H9 (cell line): ENCODE data around the gene TNPO1. TPM values are rescaled to one million over a fixed set of nuclear protein-coding genes. Genes with fewer than 3 reads are reported as not detected.

Experiments
- DNase-seq: peaks from one replicate; pipeline ENCODE4 v3.0.0-alpha.2; 2017
- H2AFZ ChIP-seq: one replicate; pipeline ENCODE4 v1.6.1; 2013; ENCODE audit warnings: mild to moderate bottlenecking, low read length, control low read depth, moderate library complexity
- H2AK5ac ChIP-seq: 2 replicates; pipeline ENCODE4 v1.6.1; 2013; ENCODE audit warnings: low read length, control low read depth, mixed read lengths; ENCODE audit not compliant: insufficient read length
- H2BK120ac ChIP-seq: one replicate; pipeline ENCODE4 v1.6.1; 2013; ENCODE audit warnings: low read depth, mild to moderate bottlenecking, low read length, control low read depth, inconsistent platforms; ENCODE audit not compliant: poor library complexity, severe bottlenecking
- H2BK12ac ChIP-seq: 2 replicates; pipeline ENCODE4 v1.6.1; 2013; ENCODE audit warnings: low read length, control low read depth, mixed read lengths, low read depth; ENCODE audit not compliant: insufficient read length
- H2BK15ac ChIP-seq: 2 replicates; pipeline ENCODE4 v1.6.1; 2013; ENCODE audit warnings: low read depth, low read length, control low read depth
- H2BK20ac ChIP-seq: one replicate; pipeline ENCODE4 v1.6.1; 2013; ENCODE audit warnings: low read depth, mild to moderate bottlenecking, low read length, control low read depth, inconsistent platforms; ENCODE audit not compliant: poor library complexity, severe bottlenecking
- H2BK5ac ChIP-seq: 2 replicates; pipeline ENCODE4 v1.6.1; 2013; ENCODE audit warnings: low read length, control low read depth, mixed read lengths; ENCODE audit not compliant: insufficient read length
- H3K14ac ChIP-seq: 2 replicates; pipeline ENCODE4 v1.6.1; 2013; ENCODE audit warnings: low read length, control low read depth; ENCODE audit not compliant: insufficient read depth
- H3K18ac ChIP-seq: 2 replicates; pipeline ENCODE4 v1.6.1; 2013; ENCODE audit warnings: low read depth, mild to moderate bottlenecking, mixed read lengths, low read length, control low read depth; ENCODE audit not compliant: insufficient read length
- H3K23ac ChIP-seq: 2 replicates; pipeline ENCODE4 v1.6.1; 2013; ENCODE audit warnings: low read length, control low read depth, mixed read lengths, low read depth; ENCODE audit not compliant: insufficient read length
- H3K23me2 ChIP-seq: 2 replicates; pipeline ENCODE4 v1.6.1; 2013; ENCODE audit warnings: low read depth, mild to moderate bottlenecking, mixed read lengths, low read length, control low read depth; ENCODE audit not compliant: insufficient read length, poor library complexity, severe bottlenecking
- H3K27ac ChIP-seq: 2 replicates; pipeline ENCODE4 v1.5.1; 2013; ENCODE audit warnings: low read length, control low read depth, mixed read lengths, low read depth; ENCODE audit not compliant: insufficient read length
- H3K27me3 ChIP-seq: 2 replicates; pipeline ENCODE4 v1.6.1; 2013; ENCODE audit warnings: low read length, control low read depth, inconsistent platforms; ENCODE audit not compliant: insufficient read depth
- H3K4ac ChIP-seq: 2 replicates; pipeline ENCODE4 v1.6.1; 2013; ENCODE audit warnings: low read depth, mild to moderate bottlenecking, control low read depth, inconsistent platforms, low read length, moderate library complexity
- H3K4me1 ChIP-seq: 2 replicates; pipeline ENCODE4 v1.6.1; 2013; ENCODE audit warnings: low read length, control low read depth, inconsistent platforms; ENCODE audit not compliant: insufficient read depth
- H3K4me2 ChIP-seq: 2 replicates; pipeline ENCODE4 v1.6.1; 2013; ENCODE audit warnings: low read length, control low read depth, mixed read lengths; ENCODE audit not compliant: insufficient read length, insufficient read depth
- H3K56ac ChIP-seq: 2 replicates; pipeline ENCODE4 v1.6.1; 2013; ENCODE audit warnings: low read depth, mild to moderate bottlenecking, mixed read lengths, low read length, control low read depth; ENCODE audit not compliant: insufficient read length
- H3K79me1 ChIP-seq: 2 replicates; pipeline ENCODE4 v1.6.1; 2013; ENCODE audit warnings: low read depth, mild to moderate bottlenecking, moderate library complexity, low read length, control low read depth, inconsistent platforms; ENCODE audit not compliant: insufficient read depth, poor library complexity, severe bottlenecking
- H3K79me2 ChIP-seq: 2 replicates; pipeline ENCODE4 v1.6.1; 2013; ENCODE audit warnings: low read length, control low read depth, inconsistent platforms; ENCODE audit not compliant: insufficient read depth
- H3K9ac ChIP-seq: 2 replicates; pipeline ENCODE4 v1.6.1; 2013; ENCODE audit warnings: low read length, control low read depth, mixed read lengths; ENCODE audit not compliant: insufficient read length; ENCODE audit errors: extremely low read depth
- H3K9me3 ChIP-seq: one replicate; pipeline ENCODE4 v1.6.1; 2013; ENCODE audit warnings: low read depth, low read length, inconsistent platforms; ENCODE audit not compliant: control insufficient read depth
- H3T11ph ChIP-seq: one replicate; pipeline ENCODE4 v1.6.1; 2013; ENCODE audit warnings: mild to moderate bottlenecking, low read length, control low read depth, inconsistent platforms
- H4K20me1 ChIP-seq: one replicate; pipeline ENCODE4 v1.6.1; 2013; ENCODE audit not compliant: control insufficient read depth, insufficient read length, insufficient read depth
- H4K5ac ChIP-seq: 2 replicates; pipeline ENCODE4 v1.6.1; 2013; ENCODE audit warnings: low read depth, mild to moderate bottlenecking, mixed read lengths, low read length, control low read depth; ENCODE audit not compliant: insufficient read length
- H4K8ac ChIP-seq: replicated peaks from 2 replicates; pipeline ENCODE4 v1.6.1; 2013; ENCODE audit warnings: low read length, control low read depth, mixed read lengths, low read depth; ENCODE audit not compliant: insufficient read length
- H4K91ac ChIP-seq: 2 replicates; pipeline ENCODE4 v1.6.1; 2013; ENCODE audit warnings: low read depth, mild to moderate bottlenecking, moderate library complexity, mixed read lengths, low read length, control low read depth; ENCODE audit not compliant: insufficient read length
- H3K27ac Mint-ChIP-seq, 3 experiments: 2 replicates in 2 of 3; 3 replicates in 1 of 3; pipeline ENCODE4 v1.8.0; 2020 to 2021; ENCODE audit warnings: mixed read lengths in 3 of 3, mild to moderate bottlenecking in 1 of 3, moderate library complexity in 1 of 3
- H3K27me3 Mint-ChIP-seq: 2 replicates; pipeline ENCODE4 v1.8.0; 2021; ENCODE audit warnings: low read depth, mild to moderate bottlenecking, moderate library complexity, mixed read lengths
- H3K36me3 Mint-ChIP-seq, 3 experiments: 2 replicates in 2 of 3; 3 replicates in 1 of 3; pipeline ENCODE4 v1.8.0; 2020 to 2021; ENCODE audit warnings: low read depth in 3 of 3, mixed read lengths in 3 of 3; ENCODE audit not compliant: insufficient read depth in 1 of 3
- H3K4me1 Mint-ChIP-seq, 2 experiments: 2 replicates each; pipeline ENCODE4 v1.8.0; 2020; ENCODE audit warnings: mixed read lengths in 2 of 2
- H3K4me3 Mint-ChIP-seq, 2 experiments: 2 replicates in 1 of 2; 3 replicates in 1 of 2; pipeline ENCODE4 v1.8.0; 2020 to 2021; ENCODE audit warnings: mild to moderate bottlenecking in 2 of 2, mixed read lengths in 2 of 2, moderate library complexity in 1 of 2
- H3K9me3 Mint-ChIP-seq, 2 experiments: 2 replicates in 1 of 2; 3 replicates in 1 of 2; pipeline ENCODE4 v1.8.0; 2020; ENCODE audit warnings: mild to moderate bottlenecking in 2 of 2, mixed read lengths in 2 of 2, moderate library complexity in 1 of 2
- WGBS: extraction: QIAGEN DNeasy Blood & Tissue Kit; methylation state at CpG from one replicate; pipeline ENCODE4 v1.1.7; 2013; ENCODE audit warnings: missing lambda C conversion rate, low lambda C conversion rate, mixed read lengths; ENCODE audit not compliant: insufficient read length; ENCODE audit errors: extremely low coverage; 5-methylcytosine and 5-hydroxymethylcytosine counted together
- total RNA-seq: library from RNA; stranded (reverse); gene quantifications from 2 replicates; pipeline ENCODE4 v1.2.1, GENCODE V29; 2021
- TF ChIP-seq, protein P1 (sequence below): fragments of 200-600 bp; sonication (generic); conservative IDR thresholded peaks from 3 replicates; pipeline ENCODE4 v1.8.0; 2021; ENCODE audit warnings: antibody characterized with exemption, mild to moderate bottlenecking

Gene TNPO1
- total RNA-seq, 1 experiment from 2014 or later = 164 TPM

GRCh38 chr5:72954389-72954788, 137.9 kb downstream of the TNPO1 start:
- no peak for DNase-seq
- no peaks in the 10 kb centered on the region for H4K20me1 ChIP-seq
- no peak overlapping the region for H3K14ac ChIP-seq
- H2BK20ac ChIP-seq = no peak overlapping the region
- no peaks in the 10 kb centered on the region; the same call in 1 of the 2 replicates for H3K27me3 Mint-ChIP-seq
- no peak overlapping the region for H3K4ac ChIP-seq
- H3K79me2 ChIP-seq = no peaks in the 10 kb centered on the region; the same call in 1 of the 2 replicates
- H3K23me2 ChIP-seq = peaks cover 12% of the 10 kb centered on the region
- no peak overlapping the region for H4K5ac ChIP-seq
- no peak overlapping the region for H3K27ac ChIP-seq
- H2BK15ac ChIP-seq = no peak overlapping the region
- no peak overlapping the region for H3K4me2 ChIP-seq
- H2AK5ac ChIP-seq = no peak overlapping the region
- WGBS = no CpG with 5 or more reads among the region's 7 CpGs
- H3K27ac Mint-ChIP-seq = no peak overlapping the region
- no peaks in the 10 kb centered on the region for H3K79me1 ChIP-seq
- H3K56ac ChIP-seq = no peak overlapping the region
- H2BK12ac ChIP-seq = no peak overlapping the region
- peaks cover 5% of the 10 kb centered on the region for H3K4me1 ChIP-seq
- no peaks in the 10 kb centered on the region for H3K36me3 Mint-ChIP-seq
- H4K91ac ChIP-seq = no peak overlapping the region
- H2BK5ac ChIP-seq = no peak overlapping the region
- no peak overlapping the region for H3K9ac ChIP-seq
- peak overlapping the region; percentile 8 for H2AFZ ChIP-seq
- H3K4me1 Mint-ChIP-seq = peaks cover 23 to 25% of the 10 kb centered on the region in 2 experiments
- H3T11ph ChIP-seq = no peak overlapping the region
- TF ChIP-seq, protein P1, sequence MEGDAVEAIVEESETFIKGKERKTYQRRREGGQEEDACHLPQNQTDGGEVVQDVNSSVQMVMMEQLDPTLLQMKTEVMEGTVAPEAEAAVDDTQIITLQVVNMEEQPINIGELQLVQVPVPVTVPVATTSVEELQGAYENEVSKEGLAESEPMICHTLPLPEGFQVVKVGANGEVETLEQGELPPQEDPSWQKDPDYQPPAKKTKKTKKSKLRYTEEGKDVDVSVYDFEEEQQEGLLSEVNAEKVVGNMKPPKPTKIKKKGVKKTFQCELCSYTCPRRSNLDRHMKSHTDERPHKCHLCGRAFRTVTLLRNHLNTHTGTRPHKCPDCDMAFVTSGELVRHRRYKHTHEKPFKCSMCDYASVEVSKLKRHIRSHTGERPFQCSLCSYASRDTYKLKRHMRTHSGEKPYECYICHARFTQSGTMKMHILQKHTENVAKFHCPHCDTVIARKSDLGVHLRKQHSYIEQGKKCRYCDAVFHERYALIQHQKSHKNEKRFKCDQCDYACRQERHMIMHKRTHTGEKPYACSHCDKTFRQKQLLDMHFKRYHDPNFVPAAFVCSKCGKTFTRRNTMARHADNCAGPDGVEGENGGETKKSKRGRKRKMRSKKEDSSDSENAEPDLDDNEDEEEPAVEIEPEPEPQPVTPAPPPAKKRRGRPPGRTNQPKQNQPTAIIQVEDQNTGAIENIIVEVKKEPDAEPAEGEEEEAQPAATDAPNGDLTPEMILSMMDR = no peak
- H3K18ac ChIP-seq = no peak overlapping the region
- H3K9me3 Mint-ChIP-seq = no peaks in the 10 kb centered on the region
- H4K8ac ChIP-seq = no peak overlapping the region
- no peaks in the 10 kb centered on the region for H3K9me3 ChIP-seq
- no peak overlapping the region for H3K23ac ChIP-seq
- H2BK120ac ChIP-seq = no peak overlapping the region
- H3K27me3 ChIP-seq = no peaks in the 10 kb centered on the region
- H3K4me3 Mint-ChIP-seq = no peak overlapping the region
